ENCODE results near the gene TTYH2.

- TF ChIP-seq CTCF (conservative IDR thresholded peaks at IDR 0.05; ENCODE audit: low read depth, low read length) (no peak), EZH2 (IDR thresholded peaks at IDR 0.05; ENCODE audit: borderline replicate concordance, low read depth, low read length, poor library complexity, severe bottlenecking) (no peak)
These were observed 1.0 kb upstream of the TTYH2 start for GRCh38 chr17:74212209-74212912.
